Stimulated activated CD4-positive, alpha-beta T cell treated with anti-CD3 and anti-CD28 coated beads, TNF-alpha, amount 100 ng/mL, for 24 hours (primary cell): ENCODE measurements around the gene TK1.
"Not testable (repeated sequence)": the region's sequence is repeated elsewhere in the genome, so short reads cannot be mapped to it uniquely, and the experiment has no call there.

Experiments
- DNase-seq, 3 experiments: peaks; one replicate each; pipeline ENCODE4 v3.0.0-alpha.2; 2020; ENCODE audit warnings: low read depth in 3 of 3

The TK1 gene

DNA sequence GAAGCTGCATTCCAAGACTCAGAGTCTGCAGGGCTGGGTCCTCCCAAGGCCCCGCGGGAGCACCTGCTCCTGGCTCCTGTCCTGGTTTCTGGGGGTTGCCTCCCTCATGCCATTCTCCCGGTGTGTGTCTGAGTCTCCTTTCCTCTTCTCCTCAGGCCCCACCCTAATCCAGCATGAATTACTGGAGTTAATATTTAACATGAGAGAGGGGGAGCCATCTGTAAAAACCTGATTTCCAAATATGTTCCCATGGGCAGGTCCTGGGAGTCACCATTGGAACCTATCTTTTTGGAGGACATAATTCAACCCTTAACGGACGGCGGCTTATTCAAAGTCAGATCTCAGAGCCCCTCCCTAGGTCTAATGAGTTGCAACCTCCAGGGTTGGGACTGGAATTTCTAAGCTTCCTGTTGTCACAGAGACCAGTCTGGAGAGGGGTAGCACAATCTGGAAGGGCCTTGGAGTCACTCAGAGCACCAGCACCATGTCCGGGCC, 35.3 kb downstream of the TK1 start:
- DNase-seq = no peak

DNA sequence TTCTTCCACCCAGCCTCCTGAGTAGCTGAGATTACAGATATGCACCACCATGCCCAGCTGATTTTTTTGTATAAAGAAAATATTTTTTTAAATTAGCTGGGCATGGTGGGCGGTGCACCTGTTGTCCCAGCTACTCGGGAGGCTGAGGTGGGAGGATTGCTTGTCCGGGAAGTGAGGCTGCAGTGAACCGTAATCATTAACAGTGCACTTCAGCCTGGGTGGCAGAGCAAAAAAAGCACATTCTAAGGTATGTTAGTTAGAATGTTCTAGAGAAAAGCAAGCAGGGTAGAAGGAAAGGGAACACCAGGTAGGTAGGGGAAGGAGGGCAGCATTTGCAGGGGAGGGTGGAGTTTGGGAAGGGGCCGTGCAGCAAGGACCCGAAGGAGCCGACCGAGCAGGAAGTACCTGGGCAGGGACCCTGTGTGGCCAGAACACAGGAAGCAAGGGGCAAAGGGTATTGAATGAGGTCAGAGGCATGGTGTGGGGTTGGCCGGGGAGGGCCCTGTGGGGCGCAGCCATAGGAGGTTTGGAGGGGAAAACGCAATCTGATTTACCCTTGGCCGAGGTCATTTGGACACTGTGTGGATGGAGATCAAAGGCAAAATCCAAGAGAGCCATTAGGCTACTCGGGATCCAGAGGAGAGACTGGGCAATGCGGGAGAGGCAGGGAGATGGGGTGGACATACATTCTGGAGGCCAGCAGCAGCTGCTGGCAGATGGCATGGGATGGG, 38.4 kb downstream of the TK1 start:
- DNase-seq = no peak

DNA sequence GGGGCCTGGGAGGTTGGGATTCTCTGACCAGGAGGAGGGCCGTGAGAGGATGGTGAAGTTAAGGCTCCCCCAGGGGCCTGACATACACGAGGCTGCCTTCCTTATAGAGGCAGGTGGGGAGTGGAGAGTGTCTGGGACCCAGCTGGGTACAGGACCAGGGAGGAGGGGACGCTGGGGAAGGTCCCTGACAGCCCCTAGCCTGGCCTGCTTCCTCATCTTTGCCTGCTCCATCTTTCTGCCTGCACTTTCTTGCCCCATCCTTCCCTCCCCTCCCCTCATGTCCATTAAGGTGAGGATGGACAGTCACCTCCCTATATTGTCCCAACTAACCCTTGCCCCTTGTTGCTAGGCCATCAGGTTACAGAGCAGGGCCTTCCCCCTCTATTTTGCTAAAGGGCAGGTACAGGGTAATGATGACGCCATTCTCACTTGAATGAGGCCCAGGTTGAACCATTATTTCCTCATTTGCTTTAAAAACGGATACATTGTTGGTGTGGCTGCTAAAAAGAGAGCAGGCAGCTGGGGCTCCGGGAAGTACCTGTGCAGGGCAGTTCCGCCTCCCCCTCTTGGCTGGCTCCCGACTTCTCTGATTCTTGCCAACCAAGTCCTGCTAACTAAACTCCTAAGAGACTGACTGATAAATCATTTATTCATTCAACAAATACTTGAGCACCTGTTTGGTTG, 39.4 kb downstream of the TK1 start:
- DNase-seq = no peak

DNA sequence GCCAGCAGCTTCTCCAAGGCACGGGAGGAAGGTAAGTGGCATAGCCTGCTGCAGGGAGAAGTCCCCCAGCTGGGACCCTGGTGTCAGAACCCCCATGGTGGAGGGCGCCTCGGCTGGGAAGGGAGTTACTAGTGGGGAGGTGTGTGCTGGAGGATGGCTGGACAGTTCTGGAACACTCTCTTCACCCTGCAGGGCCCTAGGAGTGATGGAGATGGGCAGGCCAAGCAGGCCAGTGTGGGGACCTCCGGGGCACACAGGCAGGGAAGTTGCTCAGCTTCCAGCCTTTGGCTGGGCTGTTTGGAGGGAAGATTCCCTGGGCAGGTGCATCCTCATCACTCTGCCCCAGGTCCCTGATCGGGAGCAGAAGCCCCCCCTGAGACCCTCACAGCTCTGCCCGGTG, 40.0 kb downstream of the TK1 start:
- DNase-seq = no peak

DNA sequence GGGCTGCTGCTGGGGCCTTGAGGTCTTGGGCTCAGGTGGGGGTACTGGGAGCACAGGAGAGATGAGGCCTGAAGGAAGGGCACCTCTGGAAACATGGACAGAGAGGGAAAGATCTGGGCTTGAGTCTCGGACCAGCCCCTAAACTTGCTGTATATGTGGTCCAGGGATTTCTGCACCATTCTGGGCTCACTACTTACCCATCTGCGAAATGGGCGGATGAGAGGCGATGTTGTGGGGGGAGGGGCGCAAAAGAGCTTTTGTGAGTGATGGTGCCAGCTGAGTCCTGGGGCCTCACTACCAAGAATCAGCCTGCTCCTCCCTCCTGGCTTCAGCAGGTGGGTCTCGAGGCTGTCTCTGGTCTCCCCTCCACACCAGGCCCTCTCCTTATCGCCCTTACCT, 40.4 kb downstream of the TK1 start:
- DNase-seq = no peak

DNA sequence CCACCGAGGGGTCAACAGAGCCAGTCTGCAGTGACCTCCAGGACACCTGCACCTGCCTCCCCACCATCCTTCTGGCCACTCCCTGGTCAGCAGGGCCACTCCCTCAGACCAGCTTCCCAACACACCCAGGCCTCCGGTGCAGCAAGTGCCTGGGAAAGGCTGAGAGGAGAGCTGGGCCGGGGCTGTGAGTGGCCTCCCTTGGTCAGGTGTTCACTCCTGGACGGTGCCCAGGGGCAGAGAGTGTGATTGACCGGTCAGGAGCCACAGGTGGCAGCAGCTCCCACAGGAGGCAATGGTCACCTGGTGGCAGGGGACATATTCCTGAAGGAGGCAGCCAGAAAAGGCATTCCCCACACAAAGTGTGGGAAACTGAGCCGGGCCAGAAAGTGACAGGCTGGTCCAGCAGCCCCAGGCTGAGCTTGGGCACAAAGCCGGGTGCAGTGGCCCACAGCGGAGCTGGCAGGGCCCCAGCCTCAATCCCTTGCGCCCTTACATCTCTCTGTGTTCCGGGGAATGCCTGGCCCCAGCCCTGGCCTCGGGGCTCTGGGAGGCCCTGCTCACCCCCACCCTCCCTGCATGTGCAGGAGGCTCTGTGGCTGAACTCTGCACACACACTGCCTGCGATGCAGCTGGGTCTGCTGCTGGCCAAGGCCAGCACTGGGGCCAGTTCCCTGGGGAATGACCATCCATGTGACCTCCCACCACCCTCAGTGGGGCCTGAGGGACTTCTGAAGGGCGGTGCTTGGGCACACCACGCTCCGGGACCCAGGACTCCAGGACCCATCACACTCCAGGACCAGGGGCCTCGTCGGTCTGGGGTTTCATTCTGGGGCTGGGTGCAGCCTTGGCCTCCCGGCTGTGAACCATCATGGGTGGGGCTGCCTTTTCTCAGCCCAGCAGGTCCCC, 41.9 kb downstream of the TK1 start:
- no peak for DNase-seq

DNA sequence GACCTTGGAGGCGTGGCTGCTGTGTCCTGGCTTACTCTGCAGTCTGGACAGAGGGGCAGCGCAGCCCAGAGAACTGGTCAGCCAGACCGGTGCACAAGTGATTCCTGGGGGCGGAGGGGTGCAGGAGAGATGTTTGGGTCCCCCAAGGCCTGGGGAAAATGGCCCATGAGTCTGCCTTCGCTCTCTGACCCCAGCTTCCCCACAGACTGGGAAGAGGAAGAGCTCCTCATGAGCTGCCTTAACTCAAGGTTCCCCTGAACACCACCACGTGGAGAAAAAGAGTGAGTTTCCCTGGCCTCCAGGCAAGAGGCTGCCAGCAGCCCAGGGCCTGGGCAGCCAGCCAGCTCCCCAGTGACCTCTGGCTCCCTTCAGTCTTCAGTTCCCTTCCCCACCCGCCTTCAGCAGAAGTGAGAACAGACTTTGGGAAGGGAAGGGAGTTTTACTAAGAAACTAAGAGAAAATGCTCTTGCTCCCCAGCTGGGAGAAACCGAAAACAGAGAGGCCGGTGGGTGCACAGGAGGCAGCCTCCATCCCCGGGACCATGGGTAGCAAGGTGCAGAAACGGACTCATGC, 42.6 kb downstream of the TK1 start:
- DNase-seq = no peak

DNA sequence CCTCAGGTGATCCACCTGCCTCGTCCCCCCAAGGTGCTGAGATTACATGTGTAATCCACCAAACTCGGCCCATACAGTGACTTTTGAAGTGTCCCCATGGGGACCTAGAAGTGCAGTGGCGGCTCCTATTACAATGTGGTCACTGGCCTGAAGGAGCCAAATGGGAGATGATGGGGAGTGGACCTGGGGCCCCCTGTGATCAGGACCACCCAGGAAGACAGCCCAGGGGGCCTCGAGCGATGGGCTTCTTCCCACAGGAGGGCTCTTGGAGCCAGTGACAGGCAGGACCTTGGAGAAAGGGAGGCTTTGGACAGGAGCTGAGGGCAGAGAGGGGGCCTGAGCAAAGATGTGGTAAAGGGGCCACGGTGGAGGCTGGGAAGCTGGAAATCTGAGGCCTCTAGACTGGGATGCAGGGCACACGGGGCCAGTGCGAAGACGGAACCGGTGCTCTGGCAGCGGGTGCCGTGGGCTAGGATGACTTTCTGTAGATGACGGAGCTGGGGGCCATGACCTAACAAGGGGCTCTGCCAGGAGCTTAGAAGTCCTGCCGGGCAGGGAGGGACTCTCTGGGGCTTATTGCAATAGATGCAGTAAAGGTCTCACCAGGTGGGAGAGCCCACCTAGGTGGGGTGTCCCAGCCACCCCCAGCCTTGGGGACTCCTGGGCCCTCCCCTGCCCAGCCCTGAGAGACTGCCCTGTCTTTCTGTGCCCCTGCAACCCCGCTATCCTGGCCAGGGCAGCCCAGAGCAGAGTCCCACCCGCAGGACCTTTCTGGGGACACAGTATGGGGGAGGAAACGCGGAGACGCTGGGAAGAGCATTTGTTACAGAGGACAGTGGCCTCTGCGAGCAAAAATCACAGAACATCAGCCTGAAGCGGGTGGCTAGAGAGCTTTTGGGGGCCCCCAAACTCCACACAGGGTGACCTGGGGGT, 43.4 kb downstream of the TK1 start:
- DNase-seq = no peak

DNA sequence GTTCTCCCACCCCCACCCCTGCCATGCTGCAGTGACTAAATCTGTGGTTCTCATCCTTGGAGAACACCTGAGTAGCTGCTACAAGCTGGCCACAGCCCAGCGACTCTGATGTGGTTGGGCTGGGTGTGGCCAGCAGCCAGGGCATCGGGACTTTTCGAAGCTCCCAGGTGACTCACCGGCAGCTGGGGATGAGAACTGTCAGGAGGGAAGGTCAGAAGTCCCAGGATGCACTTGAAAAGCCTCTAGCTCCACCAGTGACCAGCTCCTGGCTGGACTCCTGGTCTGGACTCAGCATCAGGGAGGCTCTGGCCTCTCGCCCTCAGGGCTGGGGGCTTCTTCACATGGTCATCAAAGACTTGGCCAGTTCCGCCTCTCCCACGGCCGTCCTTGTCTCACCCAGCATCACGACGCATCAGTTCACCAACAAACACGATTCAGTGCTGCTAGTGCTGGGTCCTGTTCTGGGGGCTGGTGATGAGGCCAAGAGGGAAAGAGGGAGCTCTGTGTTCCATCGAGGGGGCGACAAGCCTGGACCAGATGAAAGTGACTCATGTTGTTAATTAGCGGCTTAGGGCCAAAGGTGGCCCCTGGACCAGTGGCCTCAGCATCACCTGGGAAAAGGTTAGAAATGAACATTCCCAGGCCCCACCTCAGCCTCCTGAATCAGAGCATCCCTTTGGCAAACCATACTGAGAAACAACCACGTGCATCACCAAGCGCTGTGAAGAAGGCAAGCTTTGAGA, 44.6 kb downstream of the TK1 start:
- DNase-seq = no peak

DNA sequence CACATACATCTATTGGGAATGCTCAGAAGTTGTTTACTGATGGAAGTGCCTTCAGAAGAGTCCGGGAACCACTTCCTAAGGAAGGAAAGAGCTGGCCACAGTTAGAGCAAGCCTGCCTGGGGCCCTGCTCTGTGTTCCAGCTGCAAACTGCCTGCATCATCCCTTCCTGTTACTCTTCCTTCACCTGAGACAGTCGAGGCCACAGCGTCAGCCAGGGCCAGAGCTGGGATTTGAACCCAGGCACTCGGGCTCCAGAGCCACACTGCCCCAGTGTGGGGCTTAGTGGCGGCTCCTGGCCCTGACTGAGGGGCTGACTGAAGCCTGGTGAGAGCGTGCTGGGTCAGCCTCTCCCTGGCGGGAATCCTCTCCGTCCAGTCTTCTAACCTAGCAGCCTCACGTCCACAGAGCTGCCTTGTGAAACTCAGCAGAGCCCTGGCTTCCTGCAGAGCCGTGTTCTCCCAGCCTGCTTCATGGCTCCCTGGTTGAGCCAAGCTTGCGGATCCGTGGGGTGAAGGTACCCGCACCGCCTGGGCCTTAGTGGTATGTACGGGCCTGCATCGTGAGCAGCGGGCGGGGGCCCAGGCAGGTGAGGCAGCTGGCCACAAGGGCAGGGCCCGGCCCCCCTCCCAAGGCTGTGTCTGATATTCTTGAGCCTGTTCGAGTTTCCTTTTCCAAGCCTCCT, 45.3 kb downstream of the TK1 start:
- DNase-seq = no peak

DNA sequence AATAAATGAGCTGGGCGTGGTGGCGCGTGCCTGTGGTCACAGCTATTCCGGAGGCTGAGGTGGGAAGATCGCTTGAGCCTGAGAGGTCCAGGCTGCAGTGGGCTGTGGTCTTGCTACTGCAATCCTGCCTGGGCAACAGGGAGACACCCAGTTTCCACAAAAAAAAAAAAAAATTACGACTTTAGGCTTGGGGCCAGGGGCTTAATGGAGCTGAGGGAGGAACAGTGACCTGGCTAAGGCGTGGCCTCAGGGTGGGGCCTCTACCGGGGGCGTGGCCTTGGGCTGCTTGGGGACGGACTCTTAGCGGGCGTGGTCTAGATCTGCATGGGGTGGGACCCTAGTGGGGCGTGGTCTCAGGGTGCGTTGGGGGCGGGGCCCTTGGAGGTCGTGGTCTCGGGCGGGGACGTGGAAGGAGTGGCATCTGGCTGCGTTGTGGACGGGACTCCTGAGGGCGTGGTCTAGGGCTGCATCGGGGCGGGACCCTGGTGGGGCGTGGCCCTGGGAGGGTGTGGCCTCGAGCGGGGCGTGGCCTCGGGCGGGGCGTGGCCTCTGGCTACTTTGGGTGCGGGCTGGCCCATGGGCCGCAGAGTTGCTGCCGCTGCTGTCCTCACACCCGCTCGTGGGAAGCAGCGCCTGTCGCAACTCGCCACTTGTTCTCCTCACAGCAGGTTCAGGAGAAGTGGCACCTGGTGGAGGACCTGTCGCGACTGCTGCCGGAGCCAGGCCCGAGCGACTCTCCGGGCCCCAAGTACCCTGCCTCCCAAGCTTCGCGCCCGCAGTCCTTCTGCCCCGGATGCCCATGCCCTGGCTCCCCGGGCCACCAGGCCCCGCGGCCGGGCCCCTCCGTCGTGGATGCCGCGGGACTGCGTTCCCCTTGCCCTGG, 46.4 kb downstream of the TK1 start:
- peak; percentile 79 to 97 (median 88) for DNase-seq

DNA sequence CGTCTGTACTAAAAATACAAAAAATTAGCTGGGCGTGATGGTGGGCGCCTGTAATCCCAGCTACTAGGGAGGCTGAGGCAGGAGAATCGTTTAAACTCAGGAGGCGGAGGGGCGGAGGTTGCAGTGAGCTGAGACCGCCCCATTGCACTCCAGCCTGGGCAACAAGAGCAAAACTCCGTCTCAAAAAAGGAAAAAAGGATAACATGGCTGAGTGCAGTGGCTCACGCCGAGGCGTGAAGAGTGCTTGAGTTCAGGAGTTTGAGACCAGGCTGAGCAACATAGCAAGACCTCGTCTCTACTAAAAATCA, 47.0 kb downstream of the TK1 start:
- DNase-seq = not testable (repeated sequence)

DNA sequence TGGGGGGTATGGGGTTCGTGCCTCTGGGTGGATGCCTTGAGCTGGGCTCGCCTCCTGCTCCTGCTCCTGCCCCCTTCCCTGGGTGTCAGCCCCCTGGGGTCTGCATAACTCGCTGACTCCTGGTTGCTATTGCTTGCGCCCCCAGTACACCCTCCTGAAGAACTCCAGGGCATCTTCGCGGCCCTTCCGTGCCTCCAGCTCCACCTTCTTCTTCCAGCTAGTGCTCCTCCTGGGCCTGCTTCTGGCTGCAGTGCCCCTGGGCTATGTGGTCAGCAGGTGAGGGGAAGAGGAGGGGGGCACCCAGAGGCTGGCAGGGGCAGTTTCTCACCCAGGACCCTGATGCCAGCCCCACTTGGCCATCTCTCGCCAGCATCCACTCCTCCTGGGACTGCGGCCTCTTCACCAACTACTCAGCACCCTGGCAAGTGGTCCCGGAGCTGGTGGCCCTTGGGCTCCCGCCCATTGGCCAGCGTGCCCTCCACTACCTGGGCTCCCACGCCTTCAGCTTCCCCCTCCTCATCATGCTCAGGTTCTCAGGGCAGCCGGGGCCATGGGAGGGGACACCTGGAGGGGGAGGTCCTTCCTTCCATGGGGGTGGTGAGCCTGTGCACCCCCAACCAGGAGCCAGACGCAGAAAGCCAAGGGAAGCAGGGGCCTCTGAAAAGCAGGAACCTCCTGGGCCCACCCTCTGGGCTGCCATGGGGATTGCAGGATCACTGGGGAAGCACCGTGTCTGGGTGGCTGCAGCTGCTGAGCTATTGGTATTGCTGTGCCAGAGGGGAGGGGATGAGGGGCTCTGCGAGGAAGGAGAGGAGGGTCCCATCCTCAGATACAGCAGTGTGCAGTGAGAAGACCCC, 48.4 kb downstream of the TK1 start:
- DNase-seq = no peak

DNA sequence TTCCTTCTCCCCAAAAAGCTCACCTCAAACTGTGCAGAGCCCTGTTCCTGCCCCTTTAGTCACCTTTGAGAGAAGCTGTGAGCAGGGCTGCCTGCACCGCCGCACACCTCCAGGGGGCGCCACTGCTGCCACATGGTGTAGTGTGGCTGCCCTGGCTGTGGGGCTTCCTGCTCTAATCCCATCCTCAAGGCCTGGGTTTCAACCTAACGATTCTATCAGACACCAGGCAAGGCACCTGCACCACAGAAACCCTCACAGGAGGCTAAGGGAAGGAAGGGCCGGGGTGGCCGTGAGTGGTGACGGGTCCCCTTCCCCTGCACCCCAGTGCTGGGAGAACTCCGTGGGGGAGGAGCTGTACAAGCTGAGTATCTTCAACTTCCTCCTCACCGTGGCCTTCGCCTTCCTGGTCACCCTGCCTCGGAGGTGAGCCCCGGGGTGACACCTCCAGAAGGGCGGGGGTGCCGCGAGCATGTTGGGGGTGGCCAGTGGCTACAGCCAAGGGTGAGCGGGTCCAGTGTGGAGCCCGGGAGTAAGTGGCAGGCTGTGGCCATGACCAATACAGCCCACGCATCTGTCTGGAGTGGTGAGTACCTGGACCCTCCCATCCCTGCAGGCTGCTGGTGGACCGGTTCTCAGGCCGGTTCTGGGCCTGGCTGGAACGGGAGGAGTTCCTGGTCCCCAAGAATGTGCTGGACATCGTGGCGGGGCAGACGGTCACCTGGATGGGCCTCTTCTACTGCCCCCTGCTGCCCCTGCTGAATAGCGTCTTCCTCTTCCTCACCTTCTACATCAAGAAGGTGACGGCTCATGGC, 49.3 kb downstream of the TK1 start:
- DNase-seq = no peak

DNA sequence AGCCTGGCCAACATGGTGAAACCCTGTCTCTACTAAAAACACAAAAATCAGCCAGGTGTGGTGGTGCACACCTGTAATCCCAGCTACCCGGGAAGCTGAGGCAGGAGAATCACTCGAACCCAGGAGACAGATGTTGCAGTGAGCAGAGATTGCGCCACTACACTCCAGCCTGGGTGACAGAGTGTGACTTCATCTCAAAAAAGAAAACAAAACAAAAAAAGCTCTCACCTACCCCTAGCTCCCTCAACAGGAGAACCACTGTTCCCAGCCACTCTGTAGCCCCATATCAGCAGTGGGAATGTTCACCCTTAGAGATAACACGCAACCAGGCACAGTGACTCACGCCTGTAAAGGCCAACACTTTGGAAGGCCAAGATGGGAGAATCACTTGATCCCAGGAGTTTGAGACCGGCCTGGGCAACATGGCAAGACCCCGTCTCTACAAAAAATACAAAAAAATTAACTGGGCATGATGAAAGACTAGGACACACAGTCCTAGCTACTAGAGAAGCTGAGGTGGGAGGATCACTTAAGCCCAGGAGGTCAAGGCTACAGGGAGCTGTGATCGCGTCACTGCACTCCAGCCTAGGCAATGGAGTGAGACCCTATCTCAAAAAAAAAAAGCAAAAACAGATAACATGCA, 50.9 kb downstream of the TK1 start:
- DNase-seq = no peak

DNA sequence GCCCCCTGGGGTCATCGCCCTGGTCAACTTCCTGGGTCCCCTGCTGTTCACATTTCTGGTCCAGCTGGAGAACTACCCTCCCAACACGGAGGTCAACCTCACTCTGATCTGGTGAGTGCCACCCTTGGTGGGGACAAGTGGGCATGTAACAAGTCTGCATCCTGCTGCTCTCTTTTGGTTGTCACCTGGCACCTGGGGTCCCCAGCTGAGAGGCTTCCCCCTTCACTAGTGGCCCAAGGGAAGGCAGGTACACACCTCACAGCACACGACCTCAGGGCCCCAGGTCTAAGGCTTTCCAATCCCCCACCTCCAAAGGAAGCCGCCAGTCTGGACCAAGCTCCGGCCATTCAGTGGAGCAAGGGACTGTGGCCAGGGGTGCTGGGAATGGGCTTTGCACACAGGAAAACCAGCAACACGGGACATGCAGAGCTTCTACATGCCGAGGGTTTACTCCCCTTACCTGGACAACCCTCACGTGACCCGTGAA, 51.9 kb downstream of the TK1 start:
- DNase-seq = no peak
